ENCODE results near the gene SOCS6.

Gene SOCS6

DNA sequence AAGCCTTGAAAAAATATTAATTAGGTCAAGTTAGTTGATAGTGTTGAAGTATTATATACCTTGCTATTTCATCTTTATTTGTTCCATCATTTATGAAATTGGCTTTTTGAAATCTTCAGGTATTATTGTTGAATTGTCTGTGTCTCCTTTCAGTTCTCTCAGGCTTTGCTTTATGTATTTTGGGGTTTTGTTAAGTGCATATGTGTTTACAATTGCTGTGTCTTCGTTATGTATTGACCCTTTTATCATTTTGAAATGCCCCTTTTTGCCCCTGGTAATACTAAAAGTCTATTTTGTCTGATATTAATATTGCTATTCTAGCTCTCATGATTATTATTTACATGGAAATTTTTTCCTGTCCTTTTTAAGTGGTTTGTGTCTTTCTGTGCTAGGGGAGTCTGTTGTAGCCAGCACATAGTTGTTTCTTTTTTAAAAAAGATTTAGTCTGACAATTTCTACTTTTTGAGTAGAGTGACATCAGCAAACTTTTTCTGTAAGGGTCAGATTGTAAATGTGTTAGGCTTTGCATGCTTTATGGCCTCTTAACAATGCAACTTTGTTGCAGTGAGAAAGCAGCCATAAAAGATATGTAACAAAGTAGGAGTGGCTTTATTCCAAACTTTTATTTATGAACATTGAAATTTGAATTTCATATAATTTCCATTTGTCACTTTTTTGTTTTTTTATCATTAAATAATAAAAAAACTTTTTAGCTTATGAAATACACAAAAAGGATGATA is 19.9 kb downstream of the SOCS6 start:
- Histone ChIP-seq H3K27me3 (replicated peaks in 2 of 5; ENCODE audit: control insufficient read depth in 4 of 5, insufficient read depth in 5 of 5, low read length in 4 of 5) (no peaks in the 10 kb centered on the region), H3K9me3 (ENCODE audit: control extremely low read depth in 1 of 5, control insufficient read depth in 4 of 5, insufficient read depth in 2 of 5, low read depth in 1 of 5, low read length in 4 of 5) (peaks cover 0 to 9% (median 2%) of the 10 kb centered on the region in 5 experiments), H3K4me1 (ENCODE audit: control extremely low read depth in 1 of 4, control insufficient read depth in 4 of 4, insufficient read depth in 4 of 4, low read length in 3 of 4) (peaks cover 0 to 1% (median 0%) of the 10 kb centered on the region in 4 experiments), H3K27ac (ENCODE audit: insufficient read depth in 1 of 2, low read depth in 1 of 2, low read length in 2 of 2, poor library complexity in 1 of 2, severe bottlenecking in 2 of 2) (no peak overlapping the region), H3K36me3 (ENCODE audit: control insufficient read depth in 4 of 4, insufficient read depth in 4 of 4, low read length in 3 of 4) (no peaks in the 10 kb centered on the region), H3K4me3 (ENCODE audit: control insufficient read depth in 1 of 7, extremely low read depth in 1 of 7, insufficient read depth in 4 of 7, low read depth in 2 of 7, low read length in 6 of 7) (peak overlapping the region in 1 of 7 experiments; percentile 7)
- WGBS (ENCODE audit: insufficient coverage), result no CpG with 5 or more reads among the region's 1 CpG
- CTCF ChIA-PET, result no interaction called here
- no peak for DNase-seq
- POLR2A ChIA-PET, result no interaction called here

DNA sequence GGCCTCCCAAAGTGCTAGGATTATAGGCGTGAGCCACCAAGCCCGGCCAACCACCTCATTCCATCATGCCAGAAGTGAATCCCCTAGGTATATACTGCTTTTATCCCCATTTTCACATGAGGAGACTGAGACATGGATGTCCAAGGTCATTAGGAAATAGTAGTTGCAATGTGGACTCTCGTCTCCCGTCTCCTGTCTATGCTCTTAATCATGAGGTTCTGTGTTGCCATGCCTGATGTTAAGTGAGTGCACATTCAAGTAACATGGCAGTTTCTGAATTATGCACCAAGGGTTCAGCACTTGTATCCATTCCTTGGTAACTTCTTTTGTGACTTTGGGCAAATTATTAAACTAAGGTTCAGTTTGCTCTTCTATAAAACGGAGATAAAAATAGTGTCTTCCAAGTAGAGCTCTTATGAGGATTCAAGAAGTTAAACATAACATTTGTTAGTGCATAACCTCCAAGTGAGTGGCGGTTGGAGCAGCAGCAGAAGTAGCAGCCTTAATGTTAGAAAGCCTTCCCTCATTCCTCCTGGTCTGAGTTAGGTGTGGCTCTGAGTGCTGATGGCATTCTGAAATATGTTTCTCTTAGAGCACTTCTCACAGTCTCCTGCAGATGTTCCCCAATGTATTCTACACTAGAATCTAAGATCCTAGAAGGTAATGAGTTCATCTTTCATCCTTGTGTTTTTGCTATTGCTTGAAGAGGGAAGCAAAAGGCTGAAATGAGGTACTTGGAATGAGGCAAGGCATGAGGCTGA is 21.9 kb downstream of the SOCS6 start:
- ChIA-PET POLR2A (no interaction called here), CTCF (no interaction called here)
- Histone ChIP-seq H3K27ac (ENCODE audit: insufficient read depth in 1 of 2, low read depth in 1 of 2, low read length in 2 of 2, poor library complexity in 1 of 2, severe bottlenecking in 2 of 2) (no peak overlapping the region), H3K9me3 (ENCODE audit: control extremely low read depth in 1 of 5, control insufficient read depth in 4 of 5, insufficient read depth in 2 of 5, low read depth in 1 of 5, low read length in 4 of 5) (peaks cover 0 to 9% (median 2%) of the 10 kb centered on the region in 5 experiments), H3K4me1 (ENCODE audit: control extremely low read depth in 1 of 4, control insufficient read depth in 4 of 4, insufficient read depth in 4 of 4, low read length in 3 of 4) (peaks cover 0 to 1% (median 0%) of the 10 kb centered on the region in 4 experiments), H3K4me3 (ENCODE audit: control insufficient read depth in 1 of 7, extremely low read depth in 1 of 7, insufficient read depth in 4 of 7, low read depth in 2 of 7, low read length in 6 of 7) (no peak overlapping the region), H3K36me3 (ENCODE audit: control insufficient read depth in 4 of 4, insufficient read depth in 4 of 4, low read length in 3 of 4) (peaks cover 0 to 2% (median 0%) of the 10 kb centered on the region in 4 experiments), H3K27me3 (replicated peaks in 2 of 5; ENCODE audit: control insufficient read depth in 4 of 5, insufficient read depth in 5 of 5, low read length in 4 of 5) (no peaks in the 10 kb centered on the region)
- DNase-seq, result no peak
- 100% methylated on average over 4 of the region's 6 CpGs for WGBS (ENCODE audit: insufficient coverage)

GRCh38 chr18:70311726-70312125 is 22.9 kb downstream of the SOCS6 start:
- WGBS (ENCODE audit: insufficient coverage), result no CpG with 5 or more reads among the region's 2 CpGs
- H3K9me3 ChIP-seq (ENCODE audit: control extremely low read depth in 1 of 5, control insufficient read depth in 4 of 5, insufficient read depth in 2 of 5, low read depth in 1 of 5, low read length in 4 of 5), result peaks cover 0 to 9% (median 2%) of the 10 kb centered on the region in 5 experiments
- POLR2A ChIA-PET, result no interaction called here
- DNase-seq, result no peak
- CTCF ChIA-PET, result no interaction called here
- peaks cover 0 to 2% (median 0%) of the 10 kb centered on the region in 4 experiments for H3K36me3 ChIP-seq (ENCODE audit: control insufficient read depth in 4 of 4, insufficient read depth in 4 of 4, low read length in 3 of 4)
- H3K27ac ChIP-seq (ENCODE audit: insufficient read depth in 1 of 2, low read depth in 1 of 2, low read length in 2 of 2, poor library complexity in 1 of 2, severe bottlenecking in 2 of 2), result no peak overlapping the region
- H3K27me3 ChIP-seq (replicated peaks in 2 of 5; ENCODE audit: control insufficient read depth in 4 of 5, insufficient read depth in 5 of 5, low read length in 4 of 5), result no peaks in the 10 kb centered on the region
- peaks cover 0 to 1% (median 0%) of the 10 kb centered on the region in 4 experiments for H3K4me1 ChIP-seq (ENCODE audit: control extremely low read depth in 1 of 4, control insufficient read depth in 4 of 4, insufficient read depth in 4 of 4, low read length in 3 of 4)
- H3K4me3 ChIP-seq (ENCODE audit: control insufficient read depth in 1 of 7, extremely low read depth in 1 of 7, insufficient read depth in 4 of 7, low read depth in 2 of 7, low read length in 6 of 7), result no peak overlapping the region

DNA sequence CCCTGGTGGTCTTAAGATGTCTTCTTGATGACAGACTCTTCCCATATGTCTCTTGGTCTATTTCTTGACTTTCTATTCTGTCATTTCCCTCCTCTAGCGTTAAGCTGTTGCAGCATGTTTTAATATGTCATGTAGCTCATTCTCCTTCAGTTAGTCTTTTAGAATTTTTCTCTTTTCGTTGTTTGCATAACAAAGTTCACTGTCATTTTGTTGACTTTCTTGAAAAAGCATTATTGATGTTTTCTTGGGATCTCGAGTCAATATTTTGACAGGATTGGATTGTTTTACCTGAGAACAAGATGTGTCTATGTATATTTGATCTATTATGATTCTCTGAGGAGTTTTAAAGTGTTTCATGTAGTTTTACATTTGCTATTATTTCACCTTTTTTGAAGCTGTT is 24.8 kb downstream of the SOCS6 start:
- Histone ChIP-seq H3K4me1 (ENCODE audit: control extremely low read depth in 1 of 4, control insufficient read depth in 4 of 4, insufficient read depth in 4 of 4, low read length in 3 of 4) (peaks cover 0 to 1% (median 0%) of the 10 kb centered on the region in 4 experiments), H3K27me3 (replicated peaks in 2 of 5; ENCODE audit: control insufficient read depth in 4 of 5, insufficient read depth in 5 of 5, low read length in 4 of 5) (no peaks in the 10 kb centered on the region), H3K9me3 (ENCODE audit: control extremely low read depth in 1 of 5, control insufficient read depth in 4 of 5, insufficient read depth in 2 of 5, low read depth in 1 of 5, low read length in 4 of 5) (peaks cover 0 to 3% (median 0%) of the 10 kb centered on the region in 5 experiments), H3K4me3 (ENCODE audit: control insufficient read depth in 1 of 7, extremely low read depth in 1 of 7, insufficient read depth in 4 of 7, low read depth in 2 of 7, low read length in 6 of 7) (no peak overlapping the region), H3K36me3 (ENCODE audit: control insufficient read depth in 4 of 4, insufficient read depth in 4 of 4, low read length in 3 of 4) (peaks cover 0 to 2% (median 0%) of the 10 kb centered on the region in 4 experiments), H3K27ac (ENCODE audit: insufficient read depth in 1 of 2, low read depth in 1 of 2, low read length in 2 of 2, poor library complexity in 1 of 2, severe bottlenecking in 2 of 2) (no peak overlapping the region)
- no peak for DNase-seq
- ChIA-PET CTCF (interaction anchor here (1.5 kb wide), 1 partner anchor 18 kb away, joined by 5 read pairs; no protein-coding TSS in a partner anchor), POLR2A (no interaction called here)
- WGBS (ENCODE audit: insufficient coverage), result 100% methylated on average over 2 of the region's 3 CpGs

GRCh38 chr18:70314151-70314782 is 25.4 kb downstream of the SOCS6 start:
- no peak overlapping the region for H3K4me3 ChIP-seq (ENCODE audit: control insufficient read depth in 1 of 7, extremely low read depth in 1 of 7, insufficient read depth in 4 of 7, low read depth in 2 of 7, low read length in 6 of 7)
- no peaks in the 10 kb centered on the region for H3K27me3 ChIP-seq (replicated peaks in 2 of 5; ENCODE audit: control insufficient read depth in 4 of 5, insufficient read depth in 5 of 5, low read length in 4 of 5)
- peaks cover 0 to 2% (median 0%) of the 10 kb centered on the region in 4 experiments for H3K36me3 ChIP-seq (ENCODE audit: control insufficient read depth in 4 of 4, insufficient read depth in 4 of 4, low read length in 3 of 4)
- ChIA-PET POLR2A (no interaction called here), CTCF (interaction anchor here (1.5 kb wide), 1 partner anchor 19 kb away, joined by 5 read pairs; no protein-coding TSS in a partner anchor)
- DNase-seq, result no peak
- H3K4me1 ChIP-seq (ENCODE audit: control extremely low read depth in 1 of 4, control insufficient read depth in 4 of 4, insufficient read depth in 4 of 4, low read length in 3 of 4), result peaks cover 0 to 1% (median 0%) of the 10 kb centered on the region in 4 experiments
- H3K9me3 ChIP-seq (ENCODE audit: control extremely low read depth in 1 of 5, control insufficient read depth in 4 of 5, insufficient read depth in 2 of 5, low read depth in 1 of 5, low read length in 4 of 5), result no peaks in the 10 kb centered on the region
- H3K27ac ChIP-seq (ENCODE audit: insufficient read depth in 1 of 2, low read depth in 1 of 2, low read length in 2 of 2, poor library complexity in 1 of 2, severe bottlenecking in 2 of 2), result no peak overlapping the region
- 100% methylated on average over 3 of the region's 6 CpGs for WGBS (ENCODE audit: insufficient coverage)

DNA sequence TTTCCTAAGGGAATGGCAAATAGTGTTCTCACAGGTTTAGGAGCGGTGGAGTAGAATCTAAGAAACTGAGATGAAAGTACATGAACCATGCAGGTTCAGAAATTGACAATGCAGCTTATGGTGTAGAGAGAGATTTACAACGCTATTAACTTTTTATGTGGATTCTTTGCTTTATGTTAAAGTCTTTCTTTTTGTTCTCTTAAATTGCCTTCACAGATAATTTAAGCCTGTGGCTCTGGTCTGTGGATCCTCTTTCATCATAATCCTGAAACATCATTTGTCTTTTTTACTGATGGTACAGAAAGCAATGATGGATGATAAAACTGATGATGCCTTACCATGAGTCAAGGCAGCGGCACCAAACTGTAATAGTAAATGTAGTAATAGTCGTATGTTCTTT is 30.3 kb downstream of the SOCS6 start:
- ChIA-PET CTCF (interaction anchor here (1.0 to 1.5 kb wide), 2 partner anchors 12 to 15 kb away, joined by 3 to 5 read pairs; no protein-coding TSS in a partner anchor), POLR2A (no interaction called here)
- Histone ChIP-seq H3K27ac (ENCODE audit: insufficient read depth in 1 of 2, low read depth in 1 of 2, low read length in 2 of 2, poor library complexity in 1 of 2, severe bottlenecking in 2 of 2) (no peak overlapping the region), H3K9me3 (ENCODE audit: control extremely low read depth in 1 of 5, control insufficient read depth in 4 of 5, insufficient read depth in 2 of 5, low read depth in 1 of 5, low read length in 4 of 5) (no peaks in the 10 kb centered on the region), H3K36me3 (ENCODE audit: control insufficient read depth in 4 of 4, insufficient read depth in 4 of 4, low read length in 3 of 4) (peaks cover 0 to 5% (median 0%) of the 10 kb centered on the region in 4 experiments), H3K27me3 (replicated peaks in 2 of 5; ENCODE audit: control insufficient read depth in 4 of 5, insufficient read depth in 5 of 5, low read length in 4 of 5) (no peaks in the 10 kb centered on the region), H3K4me1 (ENCODE audit: control extremely low read depth in 1 of 4, control insufficient read depth in 4 of 4, insufficient read depth in 4 of 4, low read length in 3 of 4) (no peaks in the 10 kb centered on the region), H3K4me3 (ENCODE audit: control insufficient read depth in 1 of 7, extremely low read depth in 1 of 7, insufficient read depth in 4 of 7, low read depth in 2 of 7, low read length in 6 of 7) (no peak overlapping the region)
- DNase-seq, result no peak
- 100% methylated on average over 1 of the region's 4 CpGs for WGBS (ENCODE audit: insufficient coverage)
